Fibroblast of peridontal ligament (primary cell): ENCODE data around the gene CBFA2T3.

Experiments
- DNase-seq: peaks from one replicate; pipeline ENCODE4 v3.0.0-alpha.2; 2010; ENCODE audit errors: extremely low read depth

The CBFA2T3 gene

DNA sequence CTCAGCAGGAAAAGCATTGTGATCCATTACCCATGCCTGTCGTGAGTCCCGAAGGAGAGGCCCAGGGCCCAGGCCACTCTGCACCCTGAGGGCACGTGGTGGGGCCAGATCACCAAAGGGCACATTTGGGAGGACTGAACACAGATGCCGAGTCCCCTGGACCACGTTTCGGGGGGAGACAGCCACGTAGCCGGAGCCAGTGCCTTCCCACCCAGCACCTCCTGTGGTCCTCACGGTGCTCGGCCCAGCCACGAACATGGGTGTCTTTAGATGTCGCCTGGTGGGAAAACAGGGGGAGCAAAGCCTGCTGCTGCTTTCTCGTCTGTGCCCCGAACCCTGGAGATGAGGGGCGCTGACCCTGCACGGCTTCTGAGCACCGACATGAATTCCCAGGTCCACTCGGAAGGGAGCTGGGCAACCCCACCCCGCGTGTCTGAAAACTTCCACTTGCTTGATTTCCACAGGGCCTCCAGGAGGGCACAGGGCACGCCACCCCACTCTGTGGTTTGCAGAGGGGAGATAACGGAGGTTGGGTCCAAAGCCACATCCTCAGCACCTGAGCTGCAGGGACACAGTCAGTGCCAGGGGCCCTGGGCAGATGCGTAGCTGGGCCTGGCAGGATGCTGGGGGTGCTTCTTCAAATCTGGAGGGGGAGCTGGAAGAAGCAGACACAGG is 14.4 kb downstream of the CBFA2T3 start:
- DNase-seq = no peak

DNA sequence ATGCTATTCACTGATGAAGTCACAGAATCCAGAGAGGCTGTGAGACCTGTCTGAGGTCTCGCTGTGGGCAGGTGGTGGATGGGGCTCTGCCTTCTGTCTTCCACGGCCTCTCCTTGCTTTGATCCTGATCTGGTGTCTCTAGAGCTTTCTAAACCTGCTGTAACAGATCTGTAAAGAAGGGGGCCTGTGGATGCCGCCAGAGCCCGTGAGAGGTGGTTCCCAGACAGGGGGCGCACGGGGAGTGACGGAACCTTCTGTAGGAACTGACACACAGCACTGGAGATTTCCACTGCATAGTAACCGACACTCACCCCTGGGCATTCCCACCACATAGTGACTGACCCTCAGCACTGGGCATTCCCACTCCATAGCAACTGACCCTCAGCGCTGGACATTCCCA is 16.0 kb downstream of the CBFA2T3 start:
- no peak for DNase-seq

DNA sequence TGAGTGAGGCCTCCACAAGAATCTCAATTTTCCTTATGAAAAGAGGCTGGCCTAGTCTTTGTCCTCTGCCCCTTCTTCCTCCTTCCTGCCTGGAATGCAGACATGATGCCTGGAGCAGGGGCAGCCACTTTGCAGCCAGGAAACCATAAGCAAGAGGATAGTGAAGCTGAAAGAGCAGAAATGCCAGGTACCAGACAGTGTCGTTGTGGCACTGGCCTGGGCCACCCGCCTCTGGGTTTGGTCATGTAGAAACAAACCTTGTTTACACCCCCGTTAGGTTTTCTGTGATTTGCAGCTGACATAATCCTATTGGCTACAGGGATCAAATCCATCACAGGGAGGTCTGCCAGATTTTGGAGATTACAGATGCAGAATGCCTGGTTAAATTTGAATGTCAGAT is 16.5 kb downstream of the CBFA2T3 start:
- DNase-seq = no peak

DNA sequence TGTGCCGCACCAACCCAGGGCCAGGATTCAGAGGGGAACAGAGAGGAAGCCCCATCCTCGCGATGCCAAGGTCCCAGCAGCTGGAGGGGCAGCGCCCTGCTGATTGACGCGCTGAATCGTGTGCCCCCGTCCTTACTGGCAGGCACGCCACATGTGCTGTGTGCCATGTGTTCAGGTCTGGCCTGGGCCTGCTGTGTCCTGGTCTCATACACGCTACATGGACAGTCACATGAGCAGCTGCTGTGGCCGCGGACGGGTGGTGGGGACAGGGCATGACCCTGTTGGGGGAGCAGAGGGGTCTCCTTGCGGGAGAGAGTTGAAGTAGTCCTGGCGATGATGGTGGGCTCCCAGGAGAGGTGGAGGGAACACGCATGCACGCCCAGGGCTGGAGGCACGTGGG is 18.0 kb downstream of the CBFA2T3 start:
- no peak for DNase-seq

DNA sequence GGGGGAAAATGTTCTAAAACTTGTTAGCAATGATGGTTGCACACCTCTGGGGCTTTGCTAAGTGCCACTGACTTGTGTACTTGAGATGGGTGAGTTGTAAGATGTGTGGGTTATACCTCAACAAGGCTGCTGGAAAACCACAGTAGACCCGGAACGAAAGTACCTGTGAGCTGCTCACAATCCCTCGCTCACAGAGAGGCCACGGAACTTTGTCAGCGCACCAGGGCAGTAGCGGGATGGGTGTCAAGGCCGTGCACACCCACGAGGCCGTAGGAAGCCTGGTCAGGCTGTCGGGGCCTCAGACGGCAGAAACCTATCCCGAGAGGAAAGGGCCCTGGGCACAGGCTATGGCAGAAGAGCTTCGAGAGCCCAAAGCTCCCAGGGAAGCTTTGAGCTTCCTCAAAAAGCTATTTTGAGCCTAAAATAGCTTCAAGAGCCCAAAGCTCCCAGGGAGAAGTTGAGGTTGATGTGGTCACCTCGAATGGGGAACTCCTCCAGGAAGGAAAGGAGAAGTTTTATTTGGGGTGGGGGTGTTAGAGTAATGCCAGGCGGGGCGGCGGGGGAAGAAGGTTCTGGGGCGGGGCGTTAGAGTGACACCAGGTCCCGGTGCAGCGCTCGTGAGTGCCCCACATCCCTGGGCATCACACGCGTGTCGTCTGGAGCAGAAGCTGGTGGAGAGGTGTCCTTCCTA is 19.0 kb downstream of the CBFA2T3 start:
- DNase-seq = no peak

DNA sequence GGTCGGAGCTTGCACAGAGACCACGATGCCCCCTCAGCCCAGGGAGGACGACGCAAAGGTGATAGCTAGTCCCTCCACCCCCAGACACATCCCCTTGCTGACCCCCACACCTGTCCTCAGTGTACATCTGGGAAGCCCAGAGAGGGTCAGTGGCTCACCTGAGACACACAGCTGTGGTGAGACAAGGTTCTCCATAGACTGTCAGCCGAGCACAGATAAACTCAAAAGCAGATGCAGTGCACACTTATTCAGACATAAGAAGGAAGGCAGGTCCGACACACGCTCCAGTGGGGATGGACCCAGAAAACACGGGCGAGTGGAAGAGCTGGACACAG is 19.6 kb downstream of the CBFA2T3 start:
- no peak for DNase-seq

DNA sequence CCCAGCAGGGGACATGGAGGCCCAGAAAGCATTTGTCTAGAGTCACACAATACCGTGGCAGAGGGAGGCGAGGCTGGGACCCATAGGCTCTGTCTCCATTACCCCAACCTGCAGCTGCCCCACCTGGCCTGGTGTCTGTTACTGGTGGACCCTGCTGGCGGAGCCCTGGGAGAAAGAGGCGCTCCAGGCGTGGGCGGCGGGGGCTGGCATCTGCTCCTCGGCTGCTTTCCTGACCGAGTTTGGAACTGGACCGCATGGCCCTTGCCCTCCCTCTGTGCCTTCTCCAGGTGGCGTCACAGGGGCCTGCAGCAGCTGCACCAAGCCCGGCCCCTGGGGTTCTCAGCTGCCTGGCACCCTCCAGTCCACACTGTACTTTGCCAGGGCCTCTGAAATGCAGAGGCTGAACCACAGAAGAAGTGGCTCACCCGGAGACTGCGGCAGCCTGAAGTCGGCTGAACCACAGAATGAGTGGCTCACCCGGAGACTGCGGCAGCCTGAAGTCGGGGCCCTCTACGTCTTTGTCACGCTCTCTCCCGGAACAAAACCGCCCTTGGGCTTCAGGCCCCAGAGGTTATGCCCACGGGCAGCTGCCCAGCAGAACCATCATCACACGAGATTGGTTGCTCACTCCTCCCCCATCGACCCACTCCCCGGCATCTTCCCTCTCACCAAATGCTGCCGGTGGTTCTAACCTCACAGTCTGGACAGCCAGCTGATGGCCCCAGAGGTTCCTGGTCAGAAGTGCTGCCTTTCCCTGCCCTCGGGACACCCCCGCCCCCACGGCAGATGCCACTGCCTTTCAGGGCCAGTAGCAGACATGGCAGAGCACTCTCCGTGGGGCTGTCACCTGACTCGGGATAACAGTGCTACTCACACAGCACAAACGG is 20.2 kb downstream of the CBFA2T3 start:
- DNase-seq = no peak

DNA sequence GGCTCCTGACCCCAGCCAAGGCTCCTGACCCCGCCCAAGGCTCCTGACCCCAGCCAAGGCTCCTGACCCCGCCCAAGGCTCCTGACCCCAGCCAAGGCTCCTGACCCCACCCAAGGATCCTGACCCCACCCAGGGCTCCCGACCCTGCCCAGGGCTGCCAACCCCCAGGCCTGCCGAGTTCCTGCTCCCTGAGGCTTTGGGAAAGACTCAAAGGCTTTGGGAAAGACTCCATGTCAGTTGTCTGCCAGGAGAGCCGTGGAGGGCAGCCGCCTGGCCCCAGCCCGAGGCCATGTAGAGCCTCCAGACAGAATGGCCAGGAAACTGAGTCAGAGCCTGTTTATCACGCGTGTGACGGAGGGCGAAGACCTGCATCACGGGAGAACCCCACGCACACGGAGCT is 21.1 kb downstream of the CBFA2T3 start:
- DNase-seq = no peak

DNA sequence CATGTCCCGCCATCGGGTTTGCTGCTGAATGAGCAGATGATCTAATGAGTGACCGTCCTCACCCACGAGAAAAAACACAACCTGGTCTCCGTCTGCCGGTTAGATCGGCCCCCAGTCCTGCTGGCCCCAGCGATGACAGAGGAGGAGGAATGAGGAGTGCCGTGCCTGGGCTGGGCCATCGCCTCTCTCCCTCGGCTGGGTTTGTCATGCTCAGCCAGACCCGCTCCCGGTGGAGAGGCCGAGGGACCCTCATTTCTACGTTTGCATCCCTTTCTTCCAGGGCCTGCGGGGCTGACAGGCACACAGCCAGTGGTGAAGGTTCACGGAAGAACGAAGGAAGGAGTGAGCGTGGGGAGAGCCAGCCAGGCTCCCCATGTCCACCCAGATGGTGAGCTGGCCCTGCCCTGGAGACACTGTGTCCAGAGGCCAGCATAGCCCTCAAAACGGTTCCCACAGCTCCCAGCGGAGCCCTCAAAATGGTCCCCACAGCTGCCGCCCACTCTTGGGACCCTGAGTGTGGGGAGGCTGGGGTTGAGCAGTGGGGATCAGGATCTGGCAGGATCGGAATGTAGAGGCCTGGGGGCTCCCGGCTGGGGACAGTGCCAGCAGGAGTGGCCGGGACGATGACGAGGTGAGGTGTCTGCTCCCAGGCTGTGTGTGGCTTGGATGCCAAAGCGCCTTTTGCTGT is 23.9 kb downstream of the CBFA2T3 start:
- DNase-seq = no peak

DNA sequence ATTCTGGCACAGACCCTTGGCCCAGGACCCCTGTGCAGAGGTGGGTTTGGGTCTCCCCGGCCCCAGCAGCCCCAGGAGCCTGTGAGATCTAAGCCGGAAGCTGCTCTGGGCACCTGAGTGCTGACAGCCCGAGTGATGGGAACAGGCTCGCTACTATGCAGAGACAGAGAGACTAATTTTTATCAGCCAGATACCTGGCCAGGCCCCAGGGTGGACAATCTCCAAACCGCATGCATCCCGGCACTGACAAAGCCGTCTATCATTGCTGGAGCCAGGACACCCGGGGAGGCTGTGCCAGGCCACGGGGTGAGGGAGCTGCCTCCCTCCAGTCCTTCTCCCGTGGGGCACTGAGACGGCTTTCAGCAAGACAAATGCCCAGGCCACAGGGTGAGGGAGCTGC is 25.0 kb downstream of the CBFA2T3 start:
- DNase-seq = no peak

DNA sequence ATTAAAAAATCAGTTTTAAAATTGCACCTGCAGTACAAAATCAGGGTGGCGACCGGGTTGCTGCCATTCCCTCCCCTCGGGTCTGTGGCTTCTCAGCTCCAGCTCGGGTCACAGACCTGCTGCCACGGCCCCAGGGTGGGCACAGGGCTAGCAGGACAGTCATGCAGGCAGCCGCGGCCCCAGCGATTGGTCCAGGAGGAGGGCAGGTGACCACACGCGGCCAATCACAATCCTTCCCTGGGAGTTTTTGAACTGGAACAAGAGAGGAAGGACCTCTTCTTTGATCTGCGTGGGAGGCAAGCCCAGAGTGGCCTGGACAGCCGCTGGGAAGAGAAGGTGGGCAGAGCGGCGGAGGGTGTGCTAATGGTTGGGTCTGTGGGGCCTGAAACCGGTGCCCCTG is 25.5 kb downstream of the CBFA2T3 start:
- DNase-seq = no peak

DNA sequence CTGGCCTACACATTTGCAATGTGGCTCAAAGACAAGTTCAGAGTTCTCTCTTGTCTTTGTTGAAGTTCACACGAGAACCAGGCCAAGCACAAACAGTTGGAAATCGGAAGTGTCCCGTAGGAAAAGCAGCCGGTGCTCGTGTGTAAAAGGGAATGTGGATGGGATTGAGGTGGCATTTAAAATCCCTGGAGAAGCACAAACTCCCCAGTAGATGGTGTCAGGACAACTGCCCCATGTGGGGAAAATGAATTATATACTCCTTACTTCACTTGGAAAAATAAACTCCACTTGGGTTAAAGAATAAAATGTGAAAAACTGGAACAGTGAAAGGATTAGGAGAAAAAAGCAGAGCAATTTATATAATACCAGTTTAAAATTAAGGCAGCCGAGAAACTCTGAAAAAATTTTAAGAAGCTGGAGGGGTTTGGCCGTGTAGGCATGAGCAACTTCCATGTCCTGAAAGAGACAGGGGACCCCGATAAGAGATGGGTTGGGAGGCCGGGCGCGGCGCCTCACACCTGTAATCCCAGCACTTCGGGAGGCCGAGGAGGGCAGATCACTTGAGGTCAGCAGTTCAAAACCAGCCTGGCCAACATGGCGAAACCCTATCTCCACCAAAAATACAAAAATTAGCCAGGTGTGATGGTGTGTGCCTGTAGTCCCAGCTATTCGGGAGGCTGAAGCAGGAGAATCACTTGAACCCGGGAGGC is 28.1 kb downstream of the CBFA2T3 start:
- no peak for DNase-seq

DNA sequence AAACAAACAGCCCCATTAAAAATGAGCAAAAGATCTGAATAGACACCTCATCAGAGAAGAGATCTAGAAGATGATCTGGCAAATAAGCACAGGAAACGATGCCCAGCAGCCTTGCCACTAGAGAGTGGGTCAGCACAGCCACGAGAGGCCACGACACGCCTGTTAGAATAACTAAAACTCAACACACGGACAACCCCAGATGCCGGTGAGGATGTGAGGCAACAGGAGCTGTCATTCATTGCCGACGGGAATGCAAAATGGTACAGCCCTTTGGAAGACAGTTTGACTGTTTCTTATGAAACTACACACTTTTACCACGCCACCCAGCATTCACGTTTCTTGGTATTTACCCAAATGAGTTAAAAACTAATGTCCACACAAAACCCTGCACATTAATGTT is 31.5 kb downstream of the CBFA2T3 start:
- DNase-seq = no peak

DNA sequence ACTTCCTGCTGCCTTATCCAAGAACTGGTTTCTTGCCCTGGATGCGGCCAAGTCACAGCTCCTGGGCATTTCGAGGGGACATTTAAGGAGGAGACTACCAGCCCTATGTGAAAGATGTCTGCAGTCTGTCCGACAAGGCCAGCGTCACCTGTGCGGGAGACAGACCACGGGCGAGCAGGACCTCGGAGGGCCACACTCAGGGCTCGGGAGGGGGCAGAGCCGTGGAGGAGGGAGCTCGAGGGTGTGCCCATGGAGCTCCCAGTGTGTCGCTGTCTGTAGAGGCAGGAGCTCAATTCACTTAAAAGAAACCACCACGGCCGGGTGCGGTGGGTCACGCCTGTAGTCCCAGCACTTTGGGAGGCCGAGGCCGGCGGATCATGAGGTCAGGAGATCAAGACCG is 33.3 kb downstream of the CBFA2T3 start:
- no peak for DNase-seq

DNA sequence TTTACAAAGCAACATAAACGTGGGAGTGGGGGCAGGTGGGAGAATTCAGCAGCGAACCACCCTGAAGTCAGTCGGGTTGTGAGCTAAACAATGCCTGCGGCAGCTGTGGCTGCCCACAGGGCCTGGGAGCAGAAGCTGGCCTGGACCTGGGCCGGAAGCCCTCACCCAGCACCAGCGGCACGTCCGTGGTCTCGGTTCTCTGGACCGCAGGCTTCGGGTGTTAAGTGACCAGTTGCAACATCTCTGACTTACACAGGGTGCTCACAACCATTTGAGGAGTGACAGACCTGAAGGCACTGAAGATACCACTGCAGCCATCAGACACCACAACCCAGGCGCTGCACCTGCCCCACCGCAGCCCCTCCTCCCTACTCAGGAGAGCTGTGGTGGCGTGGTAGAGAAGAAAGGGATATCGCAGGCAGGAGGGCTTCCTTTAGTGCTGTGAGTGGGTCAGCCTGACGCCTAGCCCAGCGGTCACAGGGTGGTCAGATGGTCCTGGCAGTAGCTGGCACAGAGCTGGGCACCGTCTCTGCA is 33.8 kb downstream of the CBFA2T3 start:
- DNase-seq = no peak

DNA sequence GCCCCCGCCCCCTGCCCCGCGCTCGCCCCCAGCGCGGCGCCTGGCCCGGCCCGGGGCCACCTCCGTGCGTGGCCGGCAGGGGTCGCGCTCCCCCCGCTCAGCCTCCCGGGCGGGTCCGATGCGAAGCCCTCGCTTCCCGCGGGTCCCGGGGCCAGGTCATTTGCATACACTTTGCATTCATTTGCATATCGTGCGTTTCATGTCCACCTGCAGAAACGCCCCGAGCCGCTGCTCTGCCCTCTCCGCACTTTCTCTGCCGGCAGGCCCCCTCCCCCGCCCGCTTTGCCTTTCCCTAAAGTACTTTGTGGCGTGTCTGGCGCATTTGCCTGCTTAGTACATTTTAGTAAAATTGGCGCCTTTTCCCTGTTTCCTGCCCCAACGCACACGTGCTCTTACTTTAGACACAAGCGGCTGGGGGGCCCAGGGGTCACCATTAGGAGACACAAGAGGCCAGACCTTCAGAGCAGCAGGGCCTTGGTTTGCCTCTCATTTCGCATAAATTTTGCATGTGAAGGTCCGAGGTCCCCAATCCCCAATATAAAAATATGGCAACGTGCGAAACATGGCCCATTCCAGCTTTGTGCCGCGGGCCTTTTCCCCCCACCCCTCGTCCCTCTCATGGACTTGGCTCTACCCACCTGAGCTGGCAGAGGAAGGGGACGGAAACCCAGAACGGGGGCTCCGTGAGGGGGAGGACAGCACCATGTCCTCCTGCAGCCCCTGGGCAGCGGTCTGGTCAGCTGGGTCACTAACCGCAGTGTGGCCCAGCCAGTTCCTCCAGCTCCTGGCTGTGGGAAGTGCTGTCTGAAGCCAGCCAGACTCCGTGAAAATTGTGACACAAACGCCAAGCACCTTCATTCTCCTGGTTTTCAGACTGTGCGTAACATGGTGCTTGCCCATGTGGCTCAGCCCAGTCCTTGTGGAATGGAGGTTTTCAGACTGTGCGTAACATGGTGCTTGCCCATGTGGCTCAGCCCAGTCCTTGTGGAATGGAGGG is 34.8 kb downstream of the CBFA2T3 start:
- no peak for DNase-seq

DNA sequence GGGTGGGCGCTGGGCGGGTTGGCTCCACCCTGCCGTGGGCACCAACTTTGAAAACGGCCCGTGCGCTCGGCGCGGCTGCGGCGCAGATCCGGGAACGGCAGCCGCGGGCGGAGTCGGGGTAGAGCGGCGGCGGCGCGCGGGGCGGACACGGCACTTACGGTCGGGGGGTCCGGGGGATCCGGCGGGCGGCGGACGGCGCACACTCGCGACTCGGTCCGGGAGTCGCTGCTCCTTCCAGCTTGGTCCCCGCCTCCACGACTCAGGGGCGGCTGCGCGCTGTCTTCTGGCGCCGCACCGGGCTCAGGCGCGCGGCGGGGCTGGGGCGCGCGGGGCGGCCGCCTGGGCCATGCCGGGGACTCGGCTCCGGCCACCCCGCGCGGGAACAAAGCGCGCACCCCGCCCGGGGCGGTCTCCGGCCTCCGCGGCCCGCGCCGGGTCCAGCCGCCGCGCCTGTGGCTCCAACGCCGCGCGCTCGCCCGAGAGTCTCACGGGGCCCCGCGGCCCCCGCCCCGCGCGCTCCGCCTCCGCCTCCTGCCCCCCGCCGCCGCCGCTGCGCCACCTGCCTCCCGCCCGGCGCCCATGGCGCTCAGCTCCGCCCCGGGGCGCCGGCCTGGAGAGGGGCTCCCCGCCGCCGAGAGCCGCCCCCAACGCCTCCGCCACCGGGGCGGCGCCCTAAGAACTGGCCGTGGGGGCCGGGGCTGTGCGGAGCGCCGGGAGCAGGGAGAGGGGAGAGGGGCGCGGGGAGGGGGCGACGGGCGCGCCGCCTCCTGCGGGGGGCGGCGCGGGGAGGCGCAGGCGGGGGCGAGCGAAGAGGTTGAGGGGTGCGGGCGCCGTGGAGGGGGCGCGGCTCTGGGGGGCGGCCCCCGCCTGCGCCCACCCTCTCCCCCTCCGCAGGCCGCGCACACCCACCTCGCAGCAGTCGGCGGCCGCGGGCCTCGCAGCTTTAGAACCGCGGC is 35.9 kb downstream of the CBFA2T3 start:
- DNase-seq = no peak

DNA sequence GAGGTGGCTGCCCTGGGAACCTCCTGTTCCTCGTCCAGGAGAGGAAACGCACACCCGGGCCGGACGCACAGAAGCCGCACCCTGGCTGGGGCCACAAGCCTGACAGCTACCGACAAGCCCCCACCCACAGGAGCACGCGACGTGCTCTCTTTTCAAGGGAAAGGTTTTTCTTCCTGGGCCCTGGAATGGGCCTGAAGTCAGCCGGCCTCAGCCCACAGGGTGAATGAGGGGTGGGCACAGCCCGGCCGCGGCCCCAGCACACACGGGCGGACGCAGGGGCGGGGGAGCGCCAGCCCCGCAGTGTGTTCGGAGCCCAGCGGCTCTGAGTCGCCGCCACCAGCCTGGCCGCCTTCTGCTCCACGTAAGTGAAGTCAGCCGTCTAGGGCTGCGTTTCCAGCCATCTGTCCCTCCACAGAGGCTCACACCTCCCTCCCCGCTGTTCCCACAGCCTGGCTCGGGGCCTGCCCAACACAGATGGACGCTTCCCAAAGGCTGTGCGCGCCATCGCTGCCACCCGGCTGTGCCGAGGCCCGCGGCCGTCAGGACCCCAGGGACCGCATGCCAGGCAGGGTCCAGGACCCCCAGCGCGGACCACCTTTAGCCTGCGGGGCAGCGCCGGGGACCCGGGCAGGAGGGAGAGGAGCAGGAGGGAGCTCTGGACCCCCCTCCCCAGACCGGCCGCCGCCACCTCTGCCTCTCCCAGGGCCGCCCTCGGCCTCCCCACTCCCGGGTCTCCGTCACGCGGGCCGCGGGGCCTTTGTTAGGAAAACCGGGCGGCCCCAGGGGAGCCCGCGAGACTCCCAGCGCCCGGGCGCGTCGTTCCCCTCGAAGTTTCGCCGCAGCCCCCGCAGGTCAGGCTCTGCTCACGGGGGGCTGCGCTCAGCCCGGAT is 36.8 kb downstream of the CBFA2T3 start:
- DNase-seq = no peak
